Activated B cell treated with CpG ODN at 0.5 μM for 24 hours (primary cell): ENCODE results near the gene ZNF614. TPM values are rescaled to one million over a fixed set of nuclear protein-coding genes. Genes with fewer than 3 reads are reported as not detected.

Experiments
- ATAC-seq: fragments of 200-7000 bp; cut with Tn5 transposase; one replicate; pipeline ENCODE4 v1.10.0; 2021; ENCODE audit warnings: low read depth, mild to moderate bottlenecking, moderate library complexity
- CTCF ChIA-PET: fragments of 350-600 bp; sonication (Branson Sonifier 250); formaldehyde crosslinking; loops from one replicate; lab custom pipeline; 2021; ENCODE audit warnings: antibody characterized with exemption; lab: Charles Lee
- POLR2A ChIA-PET: fragments of 350-600 bp; sonication (Branson Sonifier 250); formaldehyde crosslinking; loops from one replicate; lab custom pipeline; 2021; ENCODE audit warnings: antibody characterized with exemption; lab: Charles Lee
- DNase-seq: peaks from one replicate; pipeline ENCODE4 v3.0.0; 2022
- H3K27ac Mint-ChIP-seq: one replicate; pipeline ENCODE4 v1.8.0; 2020; ENCODE audit warnings: mixed read lengths
- H3K27me3 Mint-ChIP-seq: one replicate; pipeline ENCODE4 v1.8.0; 2021; ENCODE audit warnings: mixed read lengths
- H3K36me3 Mint-ChIP-seq: one replicate; pipeline ENCODE4 v1.8.0; 2021; ENCODE audit warnings: low read depth, mixed read lengths
- H3K4me1 Mint-ChIP-seq: one replicate; pipeline ENCODE4 v1.8.0; 2021; ENCODE audit warnings: mixed read lengths
- H3K4me3 Mint-ChIP-seq: one replicate; pipeline ENCODE4 v1.8.0; 2020; ENCODE audit warnings: mild to moderate bottlenecking, mixed read lengths
- H3K9me3 Mint-ChIP-seq: one replicate; pipeline ENCODE4 v1.8.0; 2020; ENCODE audit warnings: mixed read lengths
- intact Hi-C: fragments of 100-400 bp; cut with micrococcal nuclease; formaldehyde crosslinking; loops from one replicate; pipeline ENCODE4 v1.15.1; 2024
- total RNA-seq: library from RNA; stranded (reverse); gene quantifications from 2 replicates; pipeline ENCODE4 v1.2.3, GENCODE V29; 2022
- TF ChIP-seq, protein P1 (sequence below): fragments of 200-600 bp; IDR thresholded peaks from one replicate; pipeline ENCODE4 v1.8.0; 2022; ENCODE audit warnings: antibody characterized with exemption, mild to moderate bottlenecking

The ZNF614 gene
- total RNA-seq, 1 donor from 2014 or later: 14.3 TPM

DNA sequence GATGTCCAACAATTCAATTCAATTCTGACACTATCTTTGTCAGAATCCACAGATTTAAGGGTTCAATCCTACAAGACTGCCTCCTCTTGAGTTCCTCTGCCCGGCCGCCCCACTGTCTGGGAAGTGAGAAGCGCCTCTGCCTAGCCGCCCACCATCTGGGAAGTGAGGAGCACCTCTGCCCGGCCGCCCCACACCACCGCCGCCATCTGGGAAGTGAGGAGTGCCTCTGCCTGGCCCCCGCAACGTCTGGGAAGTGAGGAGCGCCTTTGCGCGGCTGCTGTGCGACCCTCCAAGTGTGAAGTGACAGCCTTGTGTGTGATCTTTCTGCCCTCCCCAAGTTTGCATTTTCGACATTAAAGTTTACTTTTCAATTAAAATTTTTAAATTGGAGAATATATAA is 6.0 kb downstream of the ZNF614 start:
- intact Hi-C loops: no loop called here
- peaks cover 45% of the 10 kb centered on the region for H3K9me3 Mint-ChIP-seq
- TF ChIP-seq, protein P1, sequence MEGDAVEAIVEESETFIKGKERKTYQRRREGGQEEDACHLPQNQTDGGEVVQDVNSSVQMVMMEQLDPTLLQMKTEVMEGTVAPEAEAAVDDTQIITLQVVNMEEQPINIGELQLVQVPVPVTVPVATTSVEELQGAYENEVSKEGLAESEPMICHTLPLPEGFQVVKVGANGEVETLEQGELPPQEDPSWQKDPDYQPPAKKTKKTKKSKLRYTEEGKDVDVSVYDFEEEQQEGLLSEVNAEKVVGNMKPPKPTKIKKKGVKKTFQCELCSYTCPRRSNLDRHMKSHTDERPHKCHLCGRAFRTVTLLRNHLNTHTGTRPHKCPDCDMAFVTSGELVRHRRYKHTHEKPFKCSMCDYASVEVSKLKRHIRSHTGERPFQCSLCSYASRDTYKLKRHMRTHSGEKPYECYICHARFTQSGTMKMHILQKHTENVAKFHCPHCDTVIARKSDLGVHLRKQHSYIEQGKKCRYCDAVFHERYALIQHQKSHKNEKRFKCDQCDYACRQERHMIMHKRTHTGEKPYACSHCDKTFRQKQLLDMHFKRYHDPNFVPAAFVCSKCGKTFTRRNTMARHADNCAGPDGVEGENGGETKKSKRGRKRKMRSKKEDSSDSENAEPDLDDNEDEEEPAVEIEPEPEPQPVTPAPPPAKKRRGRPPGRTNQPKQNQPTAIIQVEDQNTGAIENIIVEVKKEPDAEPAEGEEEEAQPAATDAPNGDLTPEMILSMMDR: no peak
- H3K36me3 Mint-ChIP-seq: peaks cover 93% of the 10 kb centered on the region
- no peak overlapping the region for H3K4me3 Mint-ChIP-seq
- DNase-seq (no peak), ATAC-seq (no peak)
- ChIA-PET CTCF (interaction anchor here (0.7 kb wide), 1 partner anchor 27 kb away, joined by 3 read pairs; no protein-coding TSS in a partner anchor), POLR2A (interaction anchor here (1.0 kb wide), 1 partner anchor 10 kb away, joined by 4 read pairs; no protein-coding TSS in a partner anchor)
- H3K27ac Mint-ChIP-seq: no peak overlapping the region
- H3K27me3 Mint-ChIP-seq: no peaks in the 10 kb centered on the region
- H3K4me1 Mint-ChIP-seq: peaks cover 13% of the 10 kb centered on the region

DNA sequence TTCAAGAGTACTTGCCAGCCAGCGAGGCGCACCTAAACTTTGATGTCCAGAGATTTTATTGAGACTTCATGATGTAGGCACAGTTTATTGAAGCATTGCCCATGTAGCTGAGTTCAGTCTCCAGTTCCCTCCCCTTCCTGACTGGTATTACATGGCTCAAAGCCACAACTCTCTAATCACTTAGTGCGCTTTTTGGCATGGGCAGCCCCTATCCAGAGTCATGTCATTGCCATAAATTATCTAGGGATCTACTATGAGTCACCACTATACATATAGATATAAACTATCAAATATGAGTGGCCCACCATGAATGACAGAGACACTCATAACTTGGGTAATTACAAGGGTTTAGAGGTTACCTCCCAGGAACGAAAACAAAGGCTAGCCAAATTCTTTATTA is 7.7 kb downstream of the ZNF614 start:
- ATAC-seq (no peak), DNase-seq (no peak)
- Mint-ChIP-seq H3K9me3 (peaks cover 49% of the 10 kb centered on the region), H3K27ac (no peak overlapping the region), H3K4me1 (no peaks in the 10 kb centered on the region), H3K4me3 (no peak overlapping the region), H3K27me3 (no peaks in the 10 kb centered on the region), H3K36me3 (peaks cover 94% of the 10 kb centered on the region)
- intact Hi-C loops: no loop called here
- TF ChIP-seq, protein P1: no peak
- ChIA-PET CTCF (interaction anchor here (0.7 to 1.0 kb wide), 2 partner anchors 13 to 17 kb away, joined by 3 read pairs; partner anchors contain the start of gene ZNF615), POLR2A (interaction anchor here (0.6 to 0.8 kb wide), 2 partner anchors 10 to 13 kb away, joined by 3 read pairs; no protein-coding TSS in a partner anchor)

DNA sequence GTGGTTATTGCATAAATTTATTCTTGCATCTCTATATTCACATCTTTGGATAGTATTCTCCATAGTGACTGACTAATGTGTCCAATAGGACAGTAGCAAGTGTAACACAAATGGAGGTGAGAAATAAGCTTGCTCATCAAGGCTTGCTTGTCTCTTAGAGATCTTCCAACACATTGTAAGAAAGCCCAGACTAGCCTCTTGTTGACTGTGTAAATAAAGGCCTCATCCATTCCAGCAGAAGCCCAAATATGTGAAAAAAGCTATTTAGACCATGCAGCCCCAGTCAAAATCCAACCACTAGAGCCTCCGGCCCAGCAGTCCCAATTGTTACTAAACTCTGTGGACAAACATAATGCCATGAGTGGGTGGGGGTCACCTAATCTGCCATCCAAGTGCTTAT is 17.5 kb downstream of the ZNF614 start:
- Mint-ChIP-seq H3K4me1 (peaks cover 18% of the 10 kb centered on the region), H3K27ac (no peak overlapping the region), H3K4me3 (no peak overlapping the region), H3K27me3 (no peaks in the 10 kb centered on the region), H3K9me3 (peaks cover 15% of the 10 kb centered on the region), H3K36me3 (peaks cover 46% of the 10 kb centered on the region)
- ATAC-seq: no peak
- intact Hi-C loops: no loop called here
- TF ChIP-seq, protein P1: no peak
- no peak for DNase-seq
- POLR2A ChIA-PET: interaction anchor here (0.9 kb wide), 1 partner anchor 10 kb away, joined by 3 read pairs; no protein-coding TSS in a partner anchor
- CTCF ChIA-PET: no interaction called here

DNA sequence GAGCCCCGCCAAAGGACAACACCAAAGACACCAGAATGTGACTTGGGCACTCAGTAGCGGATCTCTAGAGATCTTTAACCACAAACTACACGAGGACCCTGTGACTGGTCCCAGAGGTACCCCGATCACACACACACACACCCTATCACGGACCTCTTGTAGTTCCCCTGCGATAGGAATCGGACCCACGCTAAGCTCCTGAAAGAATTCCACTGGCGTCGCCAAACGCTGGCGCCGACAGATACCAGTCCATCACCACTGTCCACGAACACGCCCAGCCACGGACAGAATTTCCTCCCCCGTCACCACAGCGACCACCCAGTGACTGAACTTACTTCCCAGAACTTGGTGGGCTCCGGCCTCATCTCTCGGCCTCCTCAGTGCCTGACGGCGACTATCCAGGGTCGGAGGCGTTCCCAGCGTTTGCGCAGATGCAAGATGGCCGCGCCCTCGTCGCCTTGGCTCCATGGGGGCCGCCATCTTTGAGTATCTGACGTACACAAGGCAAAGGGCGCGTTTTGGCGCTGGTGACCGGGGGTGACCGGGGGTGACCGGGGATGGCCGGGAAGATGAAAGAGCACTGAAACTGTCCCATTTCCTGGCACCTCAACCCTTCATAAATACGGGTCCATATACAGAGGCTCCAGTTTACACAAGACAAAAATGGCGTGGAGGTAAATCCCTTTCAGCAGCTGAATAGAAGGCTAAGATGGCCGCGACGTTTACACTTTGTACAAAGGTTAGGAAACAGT is 20.2 kb downstream of the ZNF614 start, which contains the start of gene ZNF615:
Gene ZNF615 (minus strand): TSS at position 406 of the 752 bp plus-strand sequence. CDS start 4,500 bp downstream, outside the sequence.
- intact Hi-C loops: loop anchor here (1.0 to 5.0 kb wide), 5 partner anchors 20 to 106 kb away; partner anchors contain the start of genes ZNF350, ZNF432, ZNF613 and ZNF614
- H3K9me3 Mint-ChIP-seq: peaks cover 17% of the 10 kb centered on the region

More for the DNA sequence above, 20.2 kb downstream of the ZNF614 start, which contains the start of gene ZNF615:
- ChIA-PET POLR2A (interaction anchor here (0.5 to 1.8 kb wide), 8 partner anchors 10 to 812 kb away, joined by 3 to 15 read pairs (median 4); partner anchors contain the start of genes ZNF432, ZNF614 and ZNF836), CTCF (interaction anchor here (1.2 kb wide), 1 partner anchor 13 kb away, joined by 3 read pairs; no protein-coding TSS in a partner anchor)
- ATAC-seq: peak; percentile 94
- H3K27me3 Mint-ChIP-seq: no peaks in the 10 kb centered on the region
- H3K4me3 Mint-ChIP-seq: peak within 1 kb of the TSS; percentile 93
- H3K36me3 Mint-ChIP-seq: peaks cover 38% of the 10 kb centered on the region
- TF ChIP-seq, protein P1: no peak
- peak; percentile 85 for DNase-seq
- H3K4me1 Mint-ChIP-seq: peaks cover 18% of the 10 kb centered on the region
- H3K27ac Mint-ChIP-seq: peak within 1 kb of the TSS; percentile 99
